NCI-H1436 treated with DMSO at 0.1 percent for 48 hours (cell line): Measurements from ENCODE around the gene OR52E2.

Source experiments
- DNase-seq: peaks from one replicate; lab custom pipeline; 2025; lab: John Stamatoyannopoulos, UW

Gene OR52E2

DNA sequence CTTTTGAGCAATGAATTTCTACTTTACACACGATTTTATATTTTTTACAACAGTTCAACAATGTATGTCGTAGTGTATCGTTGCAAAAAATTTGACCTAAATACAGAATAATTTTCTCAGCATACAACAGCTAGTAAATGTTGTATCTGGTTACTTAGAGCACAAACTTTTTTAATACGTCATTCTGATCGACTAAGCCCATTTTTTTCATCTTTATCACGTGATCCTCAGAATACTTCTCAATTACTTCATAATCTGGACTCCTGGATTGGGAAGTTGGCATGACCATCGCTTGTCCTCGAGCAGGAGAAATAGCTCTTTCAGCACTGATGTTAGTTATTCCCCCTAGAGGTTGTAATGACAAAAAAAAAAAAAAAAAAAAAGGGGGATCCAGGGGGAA is 48.2 kb downstream of the OR52E2 start:
- no peak for DNase-seq
